Measurements from ENCODE around the gene COBL. TPM values are rescaled to one million over a fixed set of nuclear protein-coding genes. Genes with fewer than 3 reads are reported as not detected.

COBL gene
- total and polyA plus RNA-seq, 9 of the 15 experiments (the other 6 are each of a cell fraction or from before 2014, with no cell fraction given), result 0.01 to 2.4 (median 0.09) TPM; not detected in 3

DNA sequence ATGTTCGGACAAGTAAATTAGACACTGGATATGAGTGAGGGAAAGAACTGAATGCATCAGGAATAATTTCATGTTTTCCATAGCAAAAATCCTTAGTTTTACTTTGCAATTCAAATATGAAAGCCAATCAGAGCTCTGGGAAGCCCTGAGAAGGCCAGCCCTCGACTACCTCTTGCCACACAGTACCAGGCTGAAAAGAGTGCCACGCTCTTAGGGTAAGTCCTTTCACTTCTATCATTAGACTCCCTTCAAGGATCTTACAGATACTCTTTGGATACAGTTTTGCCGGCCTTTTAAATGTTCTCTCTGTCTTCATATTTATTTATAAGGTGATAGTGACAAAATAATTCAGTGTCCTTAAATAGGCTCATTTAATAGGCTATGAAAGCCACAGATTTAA lies 1.9 kb downstream of the COBL start (continued):
- TF ChIP-seq PRMT5 (CRISPR knock-in tag; IDR thresholded peaks at IDR 0.05), result no peak
- TF ChIP-seq, protein P1, sequence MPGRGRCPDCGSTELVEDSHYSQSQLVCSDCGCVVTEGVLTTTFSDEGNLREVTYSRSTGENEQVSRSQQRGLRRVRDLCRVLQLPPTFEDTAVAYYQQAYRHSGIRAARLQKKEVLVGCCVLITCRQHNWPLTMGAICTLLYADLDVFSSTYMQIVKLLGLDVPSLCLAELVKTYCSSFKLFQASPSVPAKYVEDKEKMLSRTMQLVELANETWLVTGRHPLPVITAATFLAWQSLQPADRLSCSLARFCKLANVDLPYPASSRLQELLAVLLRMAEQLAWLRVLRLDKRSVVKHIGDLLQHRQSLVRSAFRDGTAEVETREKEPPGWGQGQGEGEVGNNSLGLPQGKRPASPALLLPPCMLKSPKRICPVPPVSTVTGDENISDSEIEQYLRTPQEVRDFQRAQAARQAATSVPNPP (IDR thresholded peaks at IDR 0.05; ENCODE audit: borderline replicate concordance, insufficient read depth, insufficient read length), result no peak
- no peak for TF ChIP-seq HNRNPLL (IDR thresholded peaks at IDR 0.05; ENCODE audit: low read depth, low read length, poor library complexity, severe bottlenecking)
- no peak for TF ChIP-seq IRF9 (tag; IDR thresholded peaks at IDR 0.05)
- no peak for TF ChIP-seq ILK (tag; IDR thresholded peaks at IDR 0.05; ENCODE audit: borderline replicate concordance, low read depth)
- TF ChIP-seq ZNF280A (IDR thresholded peaks at IDR 0.05; ENCODE audit: low read depth, partially characterized antibody), result no peak
- TF ChIP-seq NFATC3 (IDR thresholded peaks at IDR 0.05), result no peak
